H9 (cell line): Measurements from ENCODE around the gene CEP128. TPM values are rescaled to one million over a fixed set of nuclear protein-coding genes. Genes with fewer than 3 reads are reported as not detected.

ENCODE experiments used
- DNase-seq: peaks from one replicate; pipeline ENCODE4 v3.0.0-alpha.2; 2017
- H2AFZ ChIP-seq: one replicate; pipeline ENCODE4 v1.6.1; 2013; ENCODE audit warnings: mild to moderate bottlenecking, low read length, control low read depth, moderate library complexity
- H2AK5ac ChIP-seq: 2 replicates; pipeline ENCODE4 v1.6.1; 2013; ENCODE audit warnings: low read length, control low read depth, mixed read lengths; ENCODE audit not compliant: insufficient read length
- H2BK120ac ChIP-seq: one replicate; pipeline ENCODE4 v1.6.1; 2013; ENCODE audit warnings: low read depth, mild to moderate bottlenecking, low read length, control low read depth, inconsistent platforms; ENCODE audit not compliant: poor library complexity, severe bottlenecking
- H2BK12ac ChIP-seq: 2 replicates; pipeline ENCODE4 v1.6.1; 2013; ENCODE audit warnings: low read length, control low read depth, mixed read lengths, low read depth; ENCODE audit not compliant: insufficient read length
- H2BK15ac ChIP-seq: 2 replicates; pipeline ENCODE4 v1.6.1; 2013; ENCODE audit warnings: low read depth, low read length, control low read depth
- H2BK20ac ChIP-seq: one replicate; pipeline ENCODE4 v1.6.1; 2013; ENCODE audit warnings: low read depth, mild to moderate bottlenecking, low read length, control low read depth, inconsistent platforms; ENCODE audit not compliant: poor library complexity, severe bottlenecking
- H2BK5ac ChIP-seq: 2 replicates; pipeline ENCODE4 v1.6.1; 2013; ENCODE audit warnings: low read length, control low read depth, mixed read lengths; ENCODE audit not compliant: insufficient read length
- H3K14ac ChIP-seq: 2 replicates; pipeline ENCODE4 v1.6.1; 2013; ENCODE audit warnings: low read length, control low read depth; ENCODE audit not compliant: insufficient read depth
- H3K18ac ChIP-seq: 2 replicates; pipeline ENCODE4 v1.6.1; 2013; ENCODE audit warnings: low read depth, mild to moderate bottlenecking, mixed read lengths, low read length, control low read depth; ENCODE audit not compliant: insufficient read length
- H3K23ac ChIP-seq: 2 replicates; pipeline ENCODE4 v1.6.1; 2013; ENCODE audit warnings: low read length, control low read depth, mixed read lengths, low read depth; ENCODE audit not compliant: insufficient read length
- H3K23me2 ChIP-seq: 2 replicates; pipeline ENCODE4 v1.6.1; 2013; ENCODE audit warnings: low read depth, mild to moderate bottlenecking, mixed read lengths, low read length, control low read depth; ENCODE audit not compliant: insufficient read length, poor library complexity, severe bottlenecking
- H3K27ac ChIP-seq: 2 replicates; pipeline ENCODE4 v1.5.1; 2013; ENCODE audit warnings: low read length, control low read depth, mixed read lengths, low read depth; ENCODE audit not compliant: insufficient read length
- H3K27me3 ChIP-seq: 2 replicates; pipeline ENCODE4 v1.6.1; 2013; ENCODE audit warnings: low read length, control low read depth, inconsistent platforms; ENCODE audit not compliant: insufficient read depth
- H3K4ac ChIP-seq: 2 replicates; pipeline ENCODE4 v1.6.1; 2013; ENCODE audit warnings: low read depth, mild to moderate bottlenecking, control low read depth, inconsistent platforms, low read length, moderate library complexity
- H3K4me1 ChIP-seq: 2 replicates; pipeline ENCODE4 v1.6.1; 2013; ENCODE audit warnings: low read length, control low read depth, inconsistent platforms; ENCODE audit not compliant: insufficient read depth
- H3K4me2 ChIP-seq: 2 replicates; pipeline ENCODE4 v1.6.1; 2013; ENCODE audit warnings: low read length, control low read depth, mixed read lengths; ENCODE audit not compliant: insufficient read length, insufficient read depth
- H3K56ac ChIP-seq: 2 replicates; pipeline ENCODE4 v1.6.1; 2013; ENCODE audit warnings: low read depth, mild to moderate bottlenecking, mixed read lengths, low read length, control low read depth; ENCODE audit not compliant: insufficient read length
- H3K79me1 ChIP-seq: 2 replicates; pipeline ENCODE4 v1.6.1; 2013; ENCODE audit warnings: low read depth, mild to moderate bottlenecking, moderate library complexity, low read length, control low read depth, inconsistent platforms; ENCODE audit not compliant: insufficient read depth, poor library complexity, severe bottlenecking
- H3K79me2 ChIP-seq: 2 replicates; pipeline ENCODE4 v1.6.1; 2013; ENCODE audit warnings: low read length, control low read depth, inconsistent platforms; ENCODE audit not compliant: insufficient read depth
- H3K9ac ChIP-seq: 2 replicates; pipeline ENCODE4 v1.6.1; 2013; ENCODE audit warnings: low read length, control low read depth, mixed read lengths; ENCODE audit not compliant: insufficient read length; ENCODE audit errors: extremely low read depth
- H3K9me3 ChIP-seq: one replicate; pipeline ENCODE4 v1.6.1; 2013; ENCODE audit warnings: low read depth, low read length, inconsistent platforms; ENCODE audit not compliant: control insufficient read depth
- H3T11ph ChIP-seq: one replicate; pipeline ENCODE4 v1.6.1; 2013; ENCODE audit warnings: mild to moderate bottlenecking, low read length, control low read depth, inconsistent platforms
- H4K20me1 ChIP-seq: one replicate; pipeline ENCODE4 v1.6.1; 2013; ENCODE audit not compliant: control insufficient read depth, insufficient read length, insufficient read depth
- H4K5ac ChIP-seq: 2 replicates; pipeline ENCODE4 v1.6.1; 2013; ENCODE audit warnings: low read depth, mild to moderate bottlenecking, mixed read lengths, low read length, control low read depth; ENCODE audit not compliant: insufficient read length
- H4K8ac ChIP-seq: replicated peaks from 2 replicates; pipeline ENCODE4 v1.6.1; 2013; ENCODE audit warnings: low read length, control low read depth, mixed read lengths, low read depth; ENCODE audit not compliant: insufficient read length
- H4K91ac ChIP-seq: 2 replicates; pipeline ENCODE4 v1.6.1; 2013; ENCODE audit warnings: low read depth, mild to moderate bottlenecking, moderate library complexity, mixed read lengths, low read length, control low read depth; ENCODE audit not compliant: insufficient read length
- H3K27ac Mint-ChIP-seq, 3 experiments: 2 replicates in 2 of 3; 3 replicates in 1 of 3; pipeline ENCODE4 v1.8.0; 2020 to 2021; ENCODE audit warnings: mixed read lengths in 3 of 3, mild to moderate bottlenecking in 1 of 3, moderate library complexity in 1 of 3
- H3K27me3 Mint-ChIP-seq: 2 replicates; pipeline ENCODE4 v1.8.0; 2021; ENCODE audit warnings: low read depth, mild to moderate bottlenecking, moderate library complexity, mixed read lengths
- H3K36me3 Mint-ChIP-seq, 3 experiments: 2 replicates in 2 of 3; 3 replicates in 1 of 3; pipeline ENCODE4 v1.8.0; 2020 to 2021; ENCODE audit warnings: low read depth in 3 of 3, mixed read lengths in 3 of 3; ENCODE audit not compliant: insufficient read depth in 1 of 3
- H3K4me1 Mint-ChIP-seq, 2 experiments: 2 replicates each; pipeline ENCODE4 v1.8.0; 2020; ENCODE audit warnings: mixed read lengths in 2 of 2
- H3K4me3 Mint-ChIP-seq, 2 experiments: 2 replicates in 1 of 2; 3 replicates in 1 of 2; pipeline ENCODE4 v1.8.0; 2020 to 2021; ENCODE audit warnings: mild to moderate bottlenecking in 2 of 2, mixed read lengths in 2 of 2, moderate library complexity in 1 of 2
- H3K9me3 Mint-ChIP-seq, 2 experiments: 2 replicates in 1 of 2; 3 replicates in 1 of 2; pipeline ENCODE4 v1.8.0; 2020; ENCODE audit warnings: mild to moderate bottlenecking in 2 of 2, mixed read lengths in 2 of 2, moderate library complexity in 1 of 2
- CTCF ChIP-seq: fragments of 200-600 bp; sonication (generic); conservative IDR thresholded peaks from 3 replicates; pipeline ENCODE4 v1.8.0; 2021; ENCODE audit warnings: antibody characterized with exemption, mild to moderate bottlenecking
- WGBS: extraction: QIAGEN DNeasy Blood & Tissue Kit; methylation state at CpG from one replicate; pipeline ENCODE4 v1.1.7; 2013; ENCODE audit warnings: missing lambda C conversion rate, low lambda C conversion rate, mixed read lengths; ENCODE audit not compliant: insufficient read length; ENCODE audit errors: extremely low coverage; 5-methylcytosine and 5-hydroxymethylcytosine counted together
- total RNA-seq: library from RNA; stranded (reverse); gene quantifications from 2 replicates; pipeline ENCODE4 v1.2.1, GENCODE V29; 2021

CEP128 gene
- total RNA-seq, 1 experiment from 2014 or later = 16.3 TPM

DNA sequence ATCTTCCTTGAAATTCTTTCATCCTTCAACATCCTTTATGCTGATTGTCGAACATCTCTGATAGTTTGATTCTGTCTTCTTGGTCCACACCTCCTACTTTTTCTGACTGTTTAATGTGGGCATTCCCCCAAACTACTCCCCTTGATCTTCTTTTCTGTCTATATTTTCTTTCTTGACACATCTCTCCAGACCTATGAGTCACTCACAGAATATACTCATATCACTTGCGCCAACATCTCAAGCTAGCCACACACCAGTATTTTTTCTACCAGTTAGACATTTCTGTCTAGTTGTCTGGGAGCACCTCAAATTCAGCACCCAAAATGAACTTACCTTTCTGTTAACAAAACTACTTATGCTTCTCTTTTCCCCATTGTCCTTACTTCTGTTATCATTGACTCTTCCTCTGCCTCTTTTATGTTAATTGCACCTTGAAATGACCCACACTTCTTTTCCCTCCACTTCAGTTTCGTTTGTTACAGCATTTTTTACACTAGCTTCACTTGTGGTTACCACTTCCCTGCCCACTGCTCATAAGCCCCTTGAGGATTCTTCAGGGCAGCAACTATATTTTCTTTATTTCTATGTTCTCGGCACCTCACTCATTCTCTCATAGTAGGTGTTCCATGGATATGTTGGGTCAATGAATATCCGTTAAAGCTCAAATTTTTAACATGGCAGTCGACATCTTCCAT lies 47.3 kb upstream of the CEP128 start:
- Mint-ChIP-seq H3K9me3 (no peaks in the 10 kb centered on the region), H3K27me3 (no peaks in the 10 kb centered on the region), H3K36me3 (no peaks in the 10 kb centered on the region), H3K4me1 (no peaks in the 10 kb centered on the region), H3K27ac (no peak overlapping the region), H3K4me3 (no peak overlapping the region)
- H2AK5ac ChIP-seq = no peak overlapping the region
- no peak overlapping the region for H3K27ac ChIP-seq
- no peak overlapping the region for H4K8ac ChIP-seq
- H3T11ph ChIP-seq = no peak overlapping the region
- no peaks in the 10 kb centered on the region for H3K23me2 ChIP-seq
- H3K4me1 ChIP-seq = no peaks in the 10 kb centered on the region
- H2BK15ac ChIP-seq = no peak overlapping the region
- no peak overlapping the region for H4K5ac ChIP-seq
- H2AFZ ChIP-seq = no peak overlapping the region
- no peaks in the 10 kb centered on the region for H4K20me1 ChIP-seq
- no peak overlapping the region for H3K56ac ChIP-seq
- H3K4ac ChIP-seq = no peak overlapping the region
- H2BK5ac ChIP-seq = no peak overlapping the region
- H3K4me2 ChIP-seq = no peak overlapping the region
- TF ChIP-seq CTCF = no peak
- no peak for DNase-seq
- no peak overlapping the region for H2BK20ac ChIP-seq
- no peak overlapping the region for H4K91ac ChIP-seq
- no peak overlapping the region for H3K18ac ChIP-seq
- no peaks in the 10 kb centered on the region for H3K27me3 ChIP-seq
- H3K23ac ChIP-seq = no peak overlapping the region
- no peak overlapping the region for H3K9ac ChIP-seq
- no peaks in the 10 kb centered on the region for H3K9me3 ChIP-seq
- H2BK12ac ChIP-seq = no peak overlapping the region
- H3K79me1 ChIP-seq = no peaks in the 10 kb centered on the region
- H2BK120ac ChIP-seq = no peak overlapping the region
- no CpG with 5 or more reads among the region's 6 CpGs for WGBS
- H3K14ac ChIP-seq = no peak overlapping the region
- no peaks in the 10 kb centered on the region for H3K79me2 ChIP-seq
